ENCODE results near the gene STT3A.

DNA sequence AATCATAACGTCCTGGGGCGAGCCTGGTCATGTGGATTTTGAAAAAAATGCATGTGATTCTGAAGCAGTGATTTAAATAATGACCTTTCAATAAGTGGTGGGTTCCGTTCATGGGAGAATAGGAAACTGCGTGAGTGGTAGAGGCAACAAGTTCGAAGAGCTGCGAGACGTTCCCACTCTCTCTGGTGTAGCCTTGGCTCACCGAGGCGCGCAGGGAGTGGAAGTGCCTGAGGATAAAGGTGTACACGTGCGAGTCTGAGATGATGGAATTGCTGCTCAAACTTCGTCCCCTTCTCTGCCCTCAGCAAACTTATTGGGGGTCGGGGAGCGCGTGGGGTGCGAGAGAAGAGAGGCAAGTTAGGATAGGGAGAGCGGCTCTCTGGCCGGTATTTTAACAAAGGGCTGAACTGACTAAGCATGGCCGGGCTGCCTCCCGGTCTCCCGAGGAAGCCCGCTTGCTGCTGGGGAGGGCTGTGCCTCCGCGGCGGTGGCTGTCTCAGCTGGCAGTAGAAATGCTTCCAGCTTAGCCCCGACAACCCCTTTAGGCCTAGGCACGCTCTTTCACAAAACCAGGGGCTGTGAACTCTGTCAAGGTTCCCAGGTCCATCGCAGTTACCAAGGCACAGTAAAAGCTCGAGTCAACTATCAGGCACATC lies 875 bp upstream of the STT3A start:
- TF ChIP-seq, protein P1, sequence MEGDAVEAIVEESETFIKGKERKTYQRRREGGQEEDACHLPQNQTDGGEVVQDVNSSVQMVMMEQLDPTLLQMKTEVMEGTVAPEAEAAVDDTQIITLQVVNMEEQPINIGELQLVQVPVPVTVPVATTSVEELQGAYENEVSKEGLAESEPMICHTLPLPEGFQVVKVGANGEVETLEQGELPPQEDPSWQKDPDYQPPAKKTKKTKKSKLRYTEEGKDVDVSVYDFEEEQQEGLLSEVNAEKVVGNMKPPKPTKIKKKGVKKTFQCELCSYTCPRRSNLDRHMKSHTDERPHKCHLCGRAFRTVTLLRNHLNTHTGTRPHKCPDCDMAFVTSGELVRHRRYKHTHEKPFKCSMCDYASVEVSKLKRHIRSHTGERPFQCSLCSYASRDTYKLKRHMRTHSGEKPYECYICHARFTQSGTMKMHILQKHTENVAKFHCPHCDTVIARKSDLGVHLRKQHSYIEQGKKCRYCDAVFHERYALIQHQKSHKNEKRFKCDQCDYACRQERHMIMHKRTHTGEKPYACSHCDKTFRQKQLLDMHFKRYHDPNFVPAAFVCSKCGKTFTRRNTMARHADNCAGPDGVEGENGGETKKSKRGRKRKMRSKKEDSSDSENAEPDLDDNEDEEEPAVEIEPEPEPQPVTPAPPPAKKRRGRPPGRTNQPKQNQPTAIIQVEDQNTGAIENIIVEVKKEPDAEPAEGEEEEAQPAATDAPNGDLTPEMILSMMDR (conservative IDR thresholded peaks at IDR 0.05 in 1 of 2, IDR thresholded peaks at IDR 0.05 in 1 of 2; ENCODE audit: low read depth in 1 of 2, low read length in 2 of 2): no peak
- no peak for TF ChIP-seq EZH2 (IDR thresholded peaks at IDR 0.05; ENCODE audit: low read length, missing control alignments)
